K562 (cell line): ENCODE results near the gene PLK1. TPM values are rescaled to one million over a fixed set of nuclear protein-coding genes. Genes with fewer than 3 reads are reported as not detected.
A peak's percentile ranks its signal among the peaks of the same experiment; 100 is the strongest.

Experiments
- CHD7 ChIP-seq: fragments of 200-600 bp; sonication (generic); IDR thresholded peaks from one replicate; pipeline ENCODE4 v1.6.1; 2012; ENCODE audit warnings: mild to moderate bottlenecking, low read depth, low read length, inconsistent platforms
- ELF4 ChIP-seq: fragments of 450-650 bp; formaldehyde crosslinking; IDR thresholded peaks from 2 replicates; pipeline ENCODE4 v1.4.0; 2022; ENCODE audit warnings: missing genetic modification characterization
- JUNB ChIP-seq: fragments of 450-650 bp; formaldehyde crosslinking; conservative IDR thresholded peaks from 2 replicates; pipeline ENCODE4 v1.4.0; 2020; ENCODE audit warnings: mild to moderate bottlenecking
- LEF1 ChIP-seq: fragments of 450-650 bp; IDR thresholded peaks from 2 replicates; pipeline ENCODE4 v1.6.1; 2016; ENCODE audit warnings: mild to moderate bottlenecking
- SREBF2 ChIP-seq: sonication (generic); formaldehyde crosslinking; IDR thresholded peaks from 2 replicates; pipeline ENCODE4 v1.4.0; 2020; ENCODE audit warnings: mild to moderate bottlenecking, missing genetic modification reagents
- ZSCAN32 ChIP-seq: fragments of 450-650 bp; formaldehyde crosslinking; IDR thresholded peaks from 2 replicates; pipeline ENCODE4 v1.4.0; 2020; ENCODE audit warnings: mild to moderate bottlenecking, moderate library complexity
- polyA plus RNA-seq, 8 experiments: library from polyadenylated mRNA; depleted of rRNA in 4 of 8; stranded (reverse) in 5 of 8; unstranded in 3 of 8; fragments of >200 nt; fragmentation: Nextera tagmentation in 2 of 8; fragmentation: Illumina TruSeq in 1 of 8; extraction: Ambion mirVana in 2 of 8; extraction: Trizol in 1 of 8; gene quantifications; 2 replicates each; pipeline versions ENCODE4 v1.2.1 to v1.2.3, GENCODE V29; 2011 to 2014; ENCODE audit warnings: inconsistent platforms in 1 of 8, missing spikeins in 1 of 8
- total RNA-seq, 7 experiments: library from RNA; depleted of rRNA in 6 of 7; stranded (reverse); fragments of >200 nt in 6 of 7; fragmentation: Illumina TruSeq in 2 of 7; extraction: Trizol in 2 of 7; gene quantifications; 2 replicates each; pipeline versions ENCODE4 v1.2.1 to v1.2.3, GENCODE V29; 2011 to 2021; ENCODE audit warnings: low replicate concordance in 1 of 7
- TF ChIP-seq, protein P1 (sequence below): fragments of 450-650 bp; IDR thresholded peaks from 2 replicates; pipeline ENCODE4 v1.6.1; 2014; ENCODE audit warnings: low read depth, mild to moderate bottlenecking, moderate library complexity, borderline replicate concordance
- TF ChIP-seq, protein P2 (sequence below): fragments of 450-650 bp; formaldehyde crosslinking; IDR thresholded peaks from 2 replicates; pipeline ENCODE4 v1.4.0; 2020; ENCODE audit warnings: mild to moderate bottlenecking, moderate library complexity

PLK1 gene
- total and polyA plus RNA-seq, 9 of the 15 experiments (the other 6 are each of a cell fraction or from before 2014, with no cell fraction given), result 13.6 to 212 (median 45.5) TPM

GRCh38 chr16:23678430-23679273 lies at the start of gene PLK1 (continued):
- TF ChIP-seq, protein P1, sequence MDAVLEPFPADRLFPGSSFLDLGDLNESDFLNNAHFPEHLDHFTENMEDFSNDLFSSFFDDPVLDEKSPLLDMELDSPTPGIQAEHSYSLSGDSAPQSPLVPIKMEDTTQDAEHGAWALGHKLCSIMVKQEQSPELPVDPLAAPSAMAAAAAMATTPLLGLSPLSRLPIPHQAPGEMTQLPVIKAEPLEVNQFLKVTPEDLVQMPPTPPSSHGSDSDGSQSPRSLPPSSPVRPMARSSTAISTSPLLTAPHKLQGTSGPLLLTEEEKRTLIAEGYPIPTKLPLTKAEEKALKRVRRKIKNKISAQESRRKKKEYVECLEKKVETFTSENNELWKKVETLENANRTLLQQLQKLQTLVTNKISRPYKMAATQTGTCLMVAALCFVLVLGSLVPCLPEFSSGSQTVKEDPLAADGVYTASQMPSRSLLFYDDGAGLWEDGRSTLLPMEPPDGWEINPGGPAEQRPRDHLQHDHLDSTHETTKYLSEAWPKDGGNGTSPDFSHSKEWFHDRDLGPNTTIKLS, result peak; percentile 21; the same call in 1 of the 2 replicates
- no peak for TF ChIP-seq JUNB (CRISPR knock-in tag)
- TF ChIP-seq ELF4 (CRISPR knock-in tag), result no peak
- TF ChIP-seq SREBF2 (CRISPR knock-in tag), result no peak
- peak; percentile 67; the same call in 1 of the 2 replicates for TF ChIP-seq LEF1
- no peak for TF ChIP-seq CHD7
- TF ChIP-seq ZSCAN32, result no peak
- TF ChIP-seq, protein P2, sequence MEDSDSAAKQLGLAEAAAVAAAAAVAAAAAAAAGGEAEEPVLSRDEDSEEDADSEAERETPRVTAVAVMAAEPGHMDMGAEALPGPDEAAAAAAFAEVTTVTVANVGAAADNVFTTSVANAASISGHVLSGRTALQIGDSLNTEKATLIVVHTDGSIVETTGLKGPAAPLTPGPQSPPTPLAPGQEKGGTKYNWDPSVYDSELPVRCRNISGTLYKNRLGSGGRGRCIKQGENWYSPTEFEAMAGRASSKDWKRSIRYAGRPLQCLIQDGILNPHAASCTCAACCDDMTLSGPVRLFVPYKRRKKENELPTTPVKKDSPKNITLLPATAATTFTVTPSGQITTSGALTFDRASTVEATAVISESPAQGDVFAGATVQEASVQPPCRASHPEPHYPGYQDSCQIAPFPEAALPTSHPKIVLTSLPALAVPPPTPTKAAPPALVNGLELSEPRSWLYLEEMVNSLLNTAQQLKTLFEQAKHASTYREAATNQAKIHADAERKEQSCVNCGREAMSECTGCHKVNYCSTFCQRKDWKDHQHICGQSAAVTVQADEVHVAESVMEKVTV (CRISPR knock-in tag), result peak; percentile 54
